Fibroblast of villous mesenchyme (primary cell): ENCODE data around the gene SLBP. TPM values are rescaled to one million over a fixed set of nuclear protein-coding genes. Genes with fewer than 3 reads are reported as not detected.

ENCODE experiments used
- DNase-seq: peaks from one replicate; pipeline ENCODE4 v3.0.0-alpha.2; 2010; ENCODE audit warnings: low read depth
- H3K4me3 ChIP-seq: 2 replicates; pipeline ENCODE4 v1.5.1; 2011; ENCODE audit warnings: low read depth, mild to moderate bottlenecking, low read length
- CTCF ChIP-seq: IDR thresholded peaks from 2 replicates; pipeline ENCODE4 v1.5.1; 2012; ENCODE audit warnings: low read depth, mild to moderate bottlenecking, low read length; ENCODE audit not compliant: insufficient read depth
- total RNA-seq: library from RNA; depleted of rRNA; stranded (reverse); fragments of >200 nt; gene quantifications from 2 replicates; pipeline ENCODE4 v1.2.3, GENCODE V29; 2012

Gene SLBP
- total RNA-seq, 1 donor, result 63.0 TPM

GRCh38 chr4:1757836-1758235, 45.7 kb upstream of the SLBP start:
- DNase-seq, result no peak
- H3K4me3 ChIP-seq, result no peak overlapping the region
- no peak for TF ChIP-seq CTCF

GRCh38 chr4:1756893-1757779, 45.0 kb upstream of the SLBP start:
- DNase-seq, result no peak
- TF ChIP-seq CTCF, result no peak

GRCh38 chr4:1756079-1756478, 44.0 kb upstream of the SLBP start:
- no peak for TF ChIP-seq CTCF
- no peak for DNase-seq
- no peak overlapping the region for H3K4me3 ChIP-seq

More at GRCh38 chr4:1756893-1757779, 45.0 kb upstream of the SLBP start:
- no peak overlapping the region for H3K4me3 ChIP-seq

- no peak for TF ChIP-seq CTCF
- DNase-seq, result no peak
- no peak overlapping the region for H3K4me3 ChIP-seq
These were observed 43.2 kb upstream of the SLBP start for GRCh38 chr4:1755297-1755696.

GRCh38 chr4:1754336-1754735, 42.2 kb upstream of the SLBP start:
- DNase-seq, result no peak
- TF ChIP-seq CTCF, result no peak

GRCh38 chr4:1753697-1754311, 41.7 kb upstream of the SLBP start:
- no peak for DNase-seq
- TF ChIP-seq CTCF, result no peak

More at GRCh38 chr4:1754336-1754735, 42.2 kb upstream of the SLBP start:
- no peak overlapping the region for H3K4me3 ChIP-seq

More at GRCh38 chr4:1753697-1754311, 41.7 kb upstream of the SLBP start:
- H3K4me3 ChIP-seq, result no peak overlapping the region
